Measurements from ENCODE around the gene VPS13A. TPM values are rescaled to one million over a fixed set of nuclear protein-coding genes. Genes with fewer than 3 reads are reported as not detected.
A peak's percentile ranks its signal among the peaks of the same experiment; 100 is the strongest.

Gene VPS13A
- total RNA-seq (10 to 100 TPM; 39.8 to 47.2 (median 44.5) TPM), polyA plus RNA-seq (18.7 TPM)
- long read RNA-seq, donor 1, partial matches to known transcripts, result 5 of 11 reads
- long read RNA-seq, donor 1, other reads (novel, unspliced or antisense), result 6 of 11 reads
- long read RNA-seq, donor 2, partial matches to known transcripts, result 1 of 1 reads
- long read RNA-seq, donor 2, other reads (novel, unspliced or antisense), result 0 of 1 reads
- long read RNA-seq, donor 3, partial matches to known transcripts, result 16 of 27 reads
- long read RNA-seq, donor 3, other reads (novel, unspliced or antisense), result 11 of 27 reads
- long read RNA-seq, donor 4, partial matches to known transcripts, result 2 of 4 reads
- long read RNA-seq, donor 4, other reads (novel, unspliced or antisense), result 2 of 4 reads

GRCh38 chr9:77177143-77177893 is at the start of gene VPS13A:
TSS of gene VPS13A (plus strand) at chr9:77177534. CDS start at chr9:77177705, 171 bp downstream.
- no peaks in the 10 kb centered on the region for H3K27me3 ChIP-seq (ENCODE audit: control insufficient read depth, insufficient read depth)
- no peaks in the 10 kb centered on the region for H3K9me3 ChIP-seq (ENCODE audit: control insufficient read depth, low read length)
- peak within 1 kb of the TSS; percentile 71 for H3K27ac ChIP-seq (ENCODE audit: low read length)
- peak within 1 kb of the TSS; percentile 65 for H3K4me3 ChIP-seq (ENCODE audit: low read length)
- DNase-seq, result peak; percentile 97 to 98 (median 97)
- peak; percentile 97 for ATAC-seq
- under 1% methylated on average over 89 of the region's 89 CpGs for WGBS
- no peaks in the 10 kb centered on the region for H3K4me1 ChIP-seq (ENCODE audit: control insufficient read depth, insufficient read depth, low read length)
- intact Hi-C loops (cut with DNase I), result loop anchor here in 1 of 4 donors (10.0 kb wide), 1 partner anchor 47 kb away; no protein-coding TSS in a partner anchor

GRCh38 chr9:77128125-77128789 is 49.1 kb upstream of the VPS13A start:
- no peak overlapping the region for H3K4me3 ChIP-seq (ENCODE audit: low read length)
- H3K9me3 ChIP-seq (ENCODE audit: control insufficient read depth, low read length), result peaks cover 3% of the 10 kb centered on the region
- no peak overlapping the region for H3K27ac ChIP-seq (ENCODE audit: low read length)
- no peaks in the 10 kb centered on the region for H3K27me3 ChIP-seq (ENCODE audit: control insufficient read depth, insufficient read depth)
- intact Hi-C loops (cut with DNase I), result no loop called here
- no peak for ATAC-seq
- no peak for DNase-seq
- 31% methylated on average over 1 of the region's 1 CpG for WGBS
- no peaks in the 10 kb centered on the region for H3K4me1 ChIP-seq (ENCODE audit: control insufficient read depth, insufficient read depth, low read length)

DNA sequence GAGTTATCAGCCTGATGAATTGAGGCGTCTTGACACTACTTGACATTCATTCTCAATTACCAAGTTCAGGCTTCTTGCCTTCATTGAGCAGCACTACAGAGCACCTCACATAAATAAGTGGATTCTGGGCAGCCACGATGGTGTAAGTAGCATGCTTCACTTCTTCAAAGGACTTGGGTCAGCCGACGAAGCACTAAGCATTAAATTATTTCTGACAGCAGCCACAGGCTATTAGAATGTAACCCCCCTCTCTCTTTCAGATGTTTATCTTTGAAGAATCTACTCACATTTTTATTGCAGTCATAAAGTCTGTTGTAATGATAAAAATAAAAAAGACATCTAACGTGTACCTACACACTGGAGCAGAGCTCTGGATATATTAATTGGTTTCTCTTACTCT is 45.9 kb upstream of the VPS13A start:
- intact Hi-C loops (cut with DNase I), result no loop called here
- WGBS, result 57% methylated on average over 5 of the region's 5 CpGs
- ATAC-seq, result no peak
- DNase-seq, result no peak
- no peaks in the 10 kb centered on the region for H3K27me3 ChIP-seq (ENCODE audit: control insufficient read depth, insufficient read depth)
- no peaks in the 10 kb centered on the region for H3K4me1 ChIP-seq (ENCODE audit: control insufficient read depth, insufficient read depth, low read length)
- H3K9me3 ChIP-seq (ENCODE audit: control insufficient read depth, low read length), result no peaks in the 10 kb centered on the region
- H3K4me3 ChIP-seq (ENCODE audit: low read length), result no peak overlapping the region
- no peak overlapping the region for H3K27ac ChIP-seq (ENCODE audit: low read length)

DNA sequence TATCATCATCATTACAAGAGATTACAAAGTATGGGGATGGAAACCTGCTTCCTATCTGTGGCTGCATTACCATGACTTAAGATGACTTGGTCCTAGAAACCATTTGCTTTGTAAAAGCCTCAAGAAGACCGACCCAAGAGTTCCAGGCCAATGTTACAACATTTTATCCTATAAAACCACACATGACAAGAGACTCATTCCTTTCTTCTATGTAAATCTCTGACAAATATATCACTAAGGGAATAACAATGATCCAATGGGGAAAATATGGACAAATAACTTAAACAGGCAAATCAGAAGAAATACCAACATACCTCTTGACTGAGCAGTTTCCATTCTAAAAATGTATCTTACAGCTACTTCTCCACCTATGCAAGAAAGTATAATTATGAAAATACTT is 44.3 kb upstream of the VPS13A start:
- Histone ChIP-seq H3K27ac (ENCODE audit: low read length) (no peak overlapping the region), H3K4me1 (ENCODE audit: control insufficient read depth, insufficient read depth, low read length) (no peaks in the 10 kb centered on the region), H3K27me3 (ENCODE audit: control insufficient read depth, insufficient read depth) (no peaks in the 10 kb centered on the region), H3K9me3 (ENCODE audit: control insufficient read depth, low read length) (no peaks in the 10 kb centered on the region), H3K4me3 (ENCODE audit: low read length) (no peak overlapping the region)
- WGBS, result 81% methylated on average over 1 of the region's 1 CpG
- DNase-seq, result no peak
- intact Hi-C loops (cut with DNase I), result no loop called here
- ATAC-seq, result no peak

GRCh38 chr9:77142366-77142765 is 35.0 kb upstream of the VPS13A start:
- no peaks in the 10 kb centered on the region for H3K4me1 ChIP-seq (ENCODE audit: control insufficient read depth, insufficient read depth, low read length)
- H3K4me3 ChIP-seq (ENCODE audit: low read length), result no peak overlapping the region
- no peaks in the 10 kb centered on the region for H3K9me3 ChIP-seq (ENCODE audit: control insufficient read depth, low read length)
- no peak overlapping the region for H3K27ac ChIP-seq (ENCODE audit: low read length)
- ATAC-seq (no peak), DNase-seq (no peak)
- WGBS, result 88% methylated on average over 2 of the region's 2 CpGs
- no peaks in the 10 kb centered on the region for H3K27me3 ChIP-seq (ENCODE audit: control insufficient read depth, insufficient read depth)
- intact Hi-C loops (cut with DNase I), result no loop called here

DNA sequence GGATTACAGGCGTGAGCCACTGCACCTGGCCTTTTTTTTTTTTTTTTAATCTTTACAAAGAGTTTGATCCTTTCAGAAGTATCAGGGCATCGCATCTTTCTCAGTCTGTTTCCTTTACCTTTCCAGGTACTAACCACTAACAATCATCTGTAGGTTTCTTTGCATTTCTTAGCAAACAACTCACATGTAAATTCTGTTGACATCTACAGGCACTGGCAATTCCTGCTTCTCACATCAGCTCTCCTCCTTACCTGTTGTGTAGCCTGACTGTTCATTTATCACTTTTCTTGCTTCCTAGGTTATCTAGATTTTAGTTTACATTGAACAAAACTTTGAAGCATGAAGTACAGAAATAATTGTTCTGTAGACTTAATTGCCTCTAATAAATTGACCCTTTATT is 27.5 kb upstream of the VPS13A start:
- 52% methylated on average over 2 of the region's 2 CpGs for WGBS
- intact Hi-C loops (cut with DNase I), result loop anchor here in 3 of 4 donors (5.0 to 10.0 kb wide), 2 partner anchors 335 to 338 kb away; no protein-coding TSS in a partner anchor
- DNase-seq (no peak), ATAC-seq (no peak)
- H3K4me3 ChIP-seq (ENCODE audit: low read length), result no peak overlapping the region
- H3K4me1 ChIP-seq (ENCODE audit: control insufficient read depth, insufficient read depth, low read length), result no peaks in the 10 kb centered on the region
- H3K9me3 ChIP-seq (ENCODE audit: control insufficient read depth, low read length), result no peaks in the 10 kb centered on the region
- no peaks in the 10 kb centered on the region for H3K27me3 ChIP-seq (ENCODE audit: control insufficient read depth, insufficient read depth)
- no peak overlapping the region for H3K27ac ChIP-seq (ENCODE audit: low read length)

DNA sequence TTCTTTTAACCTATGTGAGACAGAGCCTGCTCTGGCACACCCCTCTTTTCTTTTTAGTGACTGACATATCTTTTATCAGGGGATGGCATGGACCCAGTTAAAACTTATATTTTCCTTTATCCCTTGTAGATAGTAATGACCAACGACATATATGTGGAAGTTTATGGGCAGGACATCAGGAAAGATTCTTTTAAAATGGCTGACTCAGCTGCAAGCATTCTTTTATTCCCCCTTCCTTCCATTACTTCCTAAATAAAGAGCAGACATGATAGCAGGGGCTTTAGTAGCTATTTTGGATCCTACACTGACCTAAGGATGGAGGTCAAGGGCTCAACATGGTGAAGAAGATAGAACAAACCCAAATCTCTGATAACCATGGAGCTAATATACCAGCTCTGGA is 25.0 kb upstream of the VPS13A start:
- DNase-seq (no peak), ATAC-seq (no peak)
- 24% methylated on average over 1 of the region's 1 CpG for WGBS
- no peaks in the 10 kb centered on the region for H3K4me1 ChIP-seq (ENCODE audit: control insufficient read depth, insufficient read depth, low read length)
- H3K9me3 ChIP-seq (ENCODE audit: control insufficient read depth, low read length), result no peaks in the 10 kb centered on the region
- no peaks in the 10 kb centered on the region for H3K27me3 ChIP-seq (ENCODE audit: control insufficient read depth, insufficient read depth)
- no peak overlapping the region for H3K4me3 ChIP-seq (ENCODE audit: low read length)
- intact Hi-C loops (cut with DNase I), result loop anchor here in 2 of 4 donors (5.0 to 10.0 kb wide), 2 partner anchors 337 to 340 kb away; no protein-coding TSS in a partner anchor
- no peak overlapping the region for H3K27ac ChIP-seq (ENCODE audit: low read length)

DNA sequence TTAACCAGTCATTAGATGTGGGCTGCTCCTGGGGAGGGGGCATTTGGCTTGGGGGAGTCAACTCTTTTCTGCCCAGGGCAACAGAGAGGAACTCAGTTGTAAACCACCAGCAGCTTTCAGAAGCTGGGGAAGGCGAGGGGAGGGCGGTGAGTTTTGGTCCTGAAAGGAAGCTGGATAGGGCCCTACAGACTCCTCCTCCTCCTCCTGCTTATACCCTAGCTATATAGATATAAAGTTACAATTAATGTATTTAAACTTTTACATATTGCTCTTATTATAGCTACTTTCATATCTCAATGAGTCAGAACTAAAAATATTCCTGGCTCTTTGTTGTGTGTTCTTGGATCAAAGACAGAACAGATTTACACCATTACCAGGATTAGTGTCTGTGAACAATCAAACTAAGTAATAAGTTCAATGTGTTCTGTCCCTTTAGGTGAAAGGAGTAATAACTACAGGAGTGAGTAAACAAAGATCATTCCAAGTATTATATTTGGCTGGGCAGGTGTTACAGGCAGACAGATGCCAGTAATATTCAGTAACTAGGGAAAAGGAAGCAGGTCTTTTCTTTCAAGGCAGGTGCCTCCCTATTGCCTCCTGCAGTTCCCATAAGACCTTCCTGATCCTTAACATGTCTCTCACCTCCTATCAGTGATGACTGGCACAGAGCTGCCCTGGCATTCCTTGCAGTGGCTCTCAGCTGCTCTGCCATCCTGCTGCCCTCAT is 20.5 kb upstream of the VPS13A start:
- Histone ChIP-seq H3K27ac (ENCODE audit: low read length) (peak overlapping the region; percentile 85), H3K4me3 (ENCODE audit: low read length) (no peak overlapping the region), H3K4me1 (ENCODE audit: control insufficient read depth, insufficient read depth, low read length) (no peaks in the 10 kb centered on the region), H3K27me3 (ENCODE audit: control insufficient read depth, insufficient read depth) (no peaks in the 10 kb centered on the region), H3K9me3 (ENCODE audit: control insufficient read depth, low read length) (no peaks in the 10 kb centered on the region)
- peak; percentile 68 to 88 for ATAC-seq
- DNase-seq, result no peak
- 78% methylated on average over 2 of the region's 2 CpGs for WGBS
- intact Hi-C loops (cut with DNase I), result loop anchor here in 1 of 4 donors (10.0 kb wide), 1 partner anchor 342 kb away; no protein-coding TSS in a partner anchor

DNA sequence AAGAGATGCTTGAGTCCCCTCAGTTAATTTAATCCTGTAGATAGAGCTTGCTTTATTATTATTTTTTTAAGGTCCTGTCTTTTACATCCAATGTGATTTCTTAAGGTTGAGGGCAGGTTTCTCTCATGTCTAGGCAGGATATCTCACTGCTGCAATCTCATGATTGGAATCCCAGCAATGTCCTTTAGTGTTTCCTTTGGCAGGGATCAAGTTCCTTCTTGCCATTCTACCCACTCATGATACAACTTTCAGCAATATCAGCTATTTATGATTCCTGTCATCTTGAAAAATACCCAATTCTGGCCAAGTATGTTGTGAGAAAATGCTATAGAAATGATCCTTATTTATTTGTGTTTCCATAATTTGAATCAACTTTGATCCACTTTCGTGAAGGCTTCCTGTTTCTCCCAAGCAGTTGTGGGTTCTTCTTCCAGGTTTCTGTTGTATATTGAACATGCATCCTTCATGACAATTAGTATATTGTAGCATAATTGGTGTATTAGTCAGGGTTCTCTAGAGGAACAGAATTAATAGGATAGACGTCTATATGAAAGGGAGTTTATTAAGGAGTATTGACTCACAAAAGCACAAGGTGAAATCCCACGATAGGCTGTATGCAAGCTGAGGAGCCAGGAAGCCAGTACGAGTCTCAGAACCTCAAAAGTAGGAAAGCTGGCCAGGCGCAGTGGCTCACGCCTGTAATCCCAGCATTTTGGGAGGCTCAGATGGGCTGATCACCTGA is 18.4 kb upstream of the VPS13A start:
- ATAC-seq (no peak), DNase-seq (no peak)
- Histone ChIP-seq H3K4me3 (ENCODE audit: low read length) (no peak overlapping the region), H3K27me3 (ENCODE audit: control insufficient read depth, insufficient read depth) (no peaks in the 10 kb centered on the region), H3K9me3 (ENCODE audit: control insufficient read depth, low read length) (no peaks in the 10 kb centered on the region), H3K4me1 (ENCODE audit: control insufficient read depth, insufficient read depth, low read length) (peaks cover 2% of the 10 kb centered on the region), H3K27ac (ENCODE audit: low read length) (no peak overlapping the region)
- intact Hi-C loops (cut with DNase I), result loop anchor here in 1 of 4 donors (10.0 kb wide), 1 partner anchor 344 kb away; no protein-coding TSS in a partner anchor
- 78% methylated on average over 6 of the region's 6 CpGs for WGBS

- DNase-seq (peak in 1 of 3 donors; percentile 21), ATAC-seq (peak in 1 of 2 donors; percentile 66)
- 79% methylated on average over 3 of the region's 3 CpGs for WGBS
- H3K27ac ChIP-seq (ENCODE audit: low read length), result no peak overlapping the region
- peaks cover 3% of the 10 kb centered on the region for H3K4me1 ChIP-seq (ENCODE audit: control insufficient read depth, insufficient read depth, low read length)
- H3K9me3 ChIP-seq (ENCODE audit: control insufficient read depth, low read length), result no peaks in the 10 kb centered on the region
- intact Hi-C loops (cut with DNase I), result no loop called here
- H3K27me3 ChIP-seq (ENCODE audit: control insufficient read depth, insufficient read depth), result no peaks in the 10 kb centered on the region
- H3K4me3 ChIP-seq (ENCODE audit: low read length), result no peak overlapping the region
Observed at GRCh38 chr9:77161191-77161590, 16.1 kb upstream of the VPS13A start.
